IMR-90 (cell line): ENCODE results near the gene MPZL2. TPM values are rescaled to one million over a fixed set of nuclear protein-coding genes. Genes with fewer than 3 reads are reported as not detected.

Experiments used
- ATAC-seq: fragments of 200-7000 bp; cut with Tn5 transposase; 2 replicates; pipeline ENCODE4 v1.9.1; 2020; ENCODE audit warnings: low read depth, mild to moderate bottlenecking, moderate library complexity
- BruUV-seq: library from RNA; stranded (reverse); fragments of 400-500 nt; replicated peaks from 2 replicates; lab custom pipeline; 2021; lab: Mats Ljungman, UMichigan
- CTCF ChIA-PET: fragments of 300-600 bp; formaldehyde crosslinking; extraction: SDS; loops from one replicate; lab custom pipeline; 2021; ENCODE audit warnings: antibody characterized with exemption; lab: Yijun Ruan, JAX
- POLR2A ChIA-PET: fragments of 300-600 bp; sonication (Branson Sonifier 250); formaldehyde crosslinking; loops from one replicate; lab custom pipeline; 2022; ENCODE audit warnings: antibody characterized with exemption; ENCODE audit not compliant: unreplicated experiment; lab: Charles Lee
- DNase-seq: peaks from one replicate; pipeline ENCODE4 v3.0.0; 2013
- H2AFZ ChIP-seq: replicated peaks from 2 replicates; pipeline ENCODE3; 2013; ENCODE audit warnings: low read length, mild to moderate bottlenecking; ENCODE audit not compliant: poor library complexity
- H2AK5ac ChIP-seq: 2 replicates; pipeline ENCODE4 v1.6.1; 2013; ENCODE audit warnings: low read depth, low read length, inconsistent platforms
- H2AK9ac ChIP-seq: replicated peaks from 2 replicates; pipeline ENCODE3; 2013; ENCODE audit warnings: mild to moderate bottlenecking, low read depth, low read length, moderate library complexity; ENCODE audit not compliant: poor library complexity
- H2BK120ac ChIP-seq: 2 replicates; pipeline ENCODE4 v1.6.1; 2013; ENCODE audit warnings: low read depth, low read length, inconsistent platforms
- H2BK15ac ChIP-seq: 3 replicates; pipeline ENCODE4 v1.6.1; 2013; ENCODE audit warnings: low read depth, low read length, inconsistent platforms
- H2BK20ac ChIP-seq: 2 replicates; pipeline ENCODE4 v1.6.1; 2013; ENCODE audit warnings: low read depth, mild to moderate bottlenecking, inconsistent platforms, low read length, moderate library complexity
- H2BK5ac ChIP-seq: 2 replicates; pipeline ENCODE4 v1.6.1; 2013; ENCODE audit warnings: mild to moderate bottlenecking, low read depth, low read length, inconsistent platforms; ENCODE audit not compliant: poor library complexity, severe bottlenecking
- H3K14ac ChIP-seq: replicated peaks from 2 replicates; pipeline ENCODE4 v1.6.1; 2013; ENCODE audit warnings: low read depth, low read length, inconsistent platforms
- H3K18ac ChIP-seq: 2 replicates; pipeline ENCODE4 v1.6.1; 2013; ENCODE audit warnings: low read depth, low read length, control low read depth
- H3K23ac ChIP-seq: 2 replicates; pipeline ENCODE4 v1.6.1; 2013; ENCODE audit warnings: low read depth, low read length, inconsistent platforms
- H3K27ac ChIP-seq: 2 replicates; pipeline ENCODE4 v1.5.1; 2013; ENCODE audit warnings: mild to moderate bottlenecking, control low read depth, low read length; ENCODE audit not compliant: insufficient read depth
- H3K27me3 ChIP-seq: 2 replicates; pipeline ENCODE4 v1.6.1; 2013; ENCODE audit warnings: low read length; ENCODE audit not compliant: control insufficient read depth, insufficient read depth
- H3K36me3 ChIP-seq: 2 replicates; pipeline ENCODE4 v1.6.1; 2013; ENCODE audit warnings: low read length, mixed read lengths; ENCODE audit not compliant: control insufficient read depth, insufficient read depth
- H3K4ac ChIP-seq: 2 replicates; pipeline ENCODE4 v1.6.1; 2013; ENCODE audit warnings: low read depth, low read length, inconsistent platforms
- H3K4me1 ChIP-seq: 2 replicates; pipeline ENCODE4 v1.6.1; 2013; ENCODE audit warnings: low read length, mixed read lengths; ENCODE audit not compliant: control insufficient read depth, insufficient read depth
- H3K4me2 ChIP-seq: 2 replicates; pipeline ENCODE4 v1.6.1; 2013; ENCODE audit warnings: low read depth, mild to moderate bottlenecking, control low read depth, low read length, moderate library complexity
- H3K4me3 ChIP-seq: 2 replicates; pipeline ENCODE4 v1.5.1; 2013; ENCODE audit warnings: low read depth, mild to moderate bottlenecking, control low read depth, low read length, moderate library complexity; ENCODE audit not compliant: insufficient read depth
- H3K56ac ChIP-seq: 2 replicates; pipeline ENCODE4 v1.6.1; 2013; ENCODE audit warnings: low read length, inconsistent platforms; ENCODE audit not compliant: insufficient read depth; ENCODE audit errors: extremely low read depth
- H3K79me1 ChIP-seq, 2 experiments: 2 replicates each; pipeline ENCODE4 v1.6.1; 2013; ENCODE audit warnings: low read length in 2 of 2, inconsistent platforms in 1 of 2, low read depth in 1 of 2
- H3K9ac ChIP-seq: 2 replicates; pipeline ENCODE4 v1.6.1; 2013; ENCODE audit warnings: low read depth, low read length, control low read depth
- H3K9me1 ChIP-seq: 2 replicates; pipeline ENCODE4 v1.6.1; 2013; ENCODE audit warnings: low read length, inconsistent platforms; ENCODE audit not compliant: insufficient read depth
- H3K9me3 ChIP-seq: 2 replicates; pipeline ENCODE4 v1.6.1; 2013; ENCODE audit warnings: low read length; ENCODE audit not compliant: control insufficient read depth, insufficient read depth
- H4K20me1 ChIP-seq: 2 replicates; pipeline ENCODE4 v1.6.1; 2013; ENCODE audit warnings: low read length, inconsistent platforms; ENCODE audit not compliant: insufficient read depth
- H4K5ac ChIP-seq: 2 replicates; pipeline ENCODE4 v1.6.1; 2013; ENCODE audit warnings: mild to moderate bottlenecking, low read depth, low read length, control low read depth
- H4K8ac ChIP-seq, 2 experiments: 2 replicates each; pipeline ENCODE4 v1.6.1; 2013; ENCODE audit warnings: low read depth in 2 of 2, low read length in 2 of 2, control low read depth in 1 of 2, inconsistent platforms in 1 of 2
- H4K91ac ChIP-seq: 2 replicates; pipeline ENCODE4 v1.6.1; 2013; ENCODE audit warnings: low read depth, low read length, inconsistent platforms; ENCODE audit not compliant: insufficient read depth
- RCOR1 ChIP-seq: IDR thresholded peaks from 2 replicates; pipeline ENCODE4 v1.6.1; 2012; ENCODE audit warnings: mild to moderate bottlenecking, low read length, improper control_type of control experiment; ENCODE audit not compliant: insufficient replicate concordance
- RFX5 ChIP-seq: IDR thresholded peaks from 2 replicates; pipeline ENCODE4 v1.8.0; 2012; ENCODE audit warnings: low read depth, mild to moderate bottlenecking, low read length, moderate library complexity
- WGBS, 2 experiments: methylation state at CpG; one replicate each; pipeline versions ENCODE4 v1.1.5 to v1.1.7; 2013; ENCODE audit warnings: missing lambda C conversion rate in 2 of 2; ENCODE audit not compliant: insufficient read length in 1 of 2; ENCODE audit errors: extremely low coverage in 2 of 2; 5-methylcytosine and 5-hydroxymethylcytosine counted together
- dilution Hi-C: fragments of 300-500 bp; cut with HindIII; formaldehyde crosslinking; loops from one replicate; pipeline ENCODE4 v1.14.3; 2018; ENCODE audit warnings: low sequenced_read_pairs; ENCODE audit not compliant: unreplicated experiment
- in situ Hi-C: fragments of 300-500 bp; cut with MboI; formaldehyde crosslinking; loops from 3 replicates; pipeline ENCODE4 v1.14.3; 2019; ENCODE audit warnings: low sequenced_read_pairs, inconsistent platforms, mixed read lengths
- intact Hi-C: fragments of 100-400 bp; cut with micrococcal nuclease; formaldehyde crosslinking; loops from 2 replicates; pipeline ENCODE4 v1.10.0; 2022
- polyA plus RNA-seq, 3 experiments: library from polyadenylated mRNA; depleted of rRNA; stranded (reverse); fragments of >200 nt; gene quantifications; 2 replicates each; pipeline ENCODE4 v1.2.3, GENCODE V29; 2012; ENCODE audit warnings: low replicate concordance in 1 of 3
- total RNA-seq: library from RNA; depleted of rRNA; stranded (reverse); fragments of >200 nt; gene quantifications from 2 replicates; pipeline ENCODE4 v1.2.3, GENCODE V29; 2012

Gene MPZL2
- total and polyA plus RNA-seq, 2 of the 4 experiments (the other 2 are of a cell fraction), result not detected

GRCh38 chr11:118243993-118244762 lies 19.9 kb downstream of the MPZL2 start:
- H3K18ac ChIP-seq, result no peak overlapping the region
- H3K4me3 ChIP-seq, result no peak overlapping the region
- BruUV-seq, result no TSS peak
- H2AK5ac ChIP-seq, result no peak overlapping the region
- H3K27ac ChIP-seq, result no peak overlapping the region
- no peaks in the 10 kb centered on the region for H3K79me1 ChIP-seq
- H3K4me1 ChIP-seq, result no peaks in the 10 kb centered on the region
- 0 out of 2 replicates have a peak, but pooled peaks cover 2% of the 10 kb centered on the region for H3K27me3 ChIP-seq
- H3K14ac ChIP-seq, result no peak overlapping the region
- H2BK5ac ChIP-seq, result no peak overlapping the region
- no peak overlapping the region for H2BK120ac ChIP-seq
- H3K23ac ChIP-seq, result no peak overlapping the region
- H3K4me2 ChIP-seq, result no peak overlapping the region
- no peak overlapping the region for H3K4ac ChIP-seq
- in situ Hi-C loops, result no loop called here
- H2AK9ac ChIP-seq, result no peak overlapping the region
- ChIA-PET CTCF (no interaction called here), POLR2A (no interaction called here)
- H2AFZ ChIP-seq, result no peak overlapping the region
- ATAC-seq (no peak), DNase-seq (no peak)
- H3K9ac ChIP-seq, result no peak overlapping the region
- H3K56ac ChIP-seq, result no peak overlapping the region
- H3K36me3 ChIP-seq, result no peaks in the 10 kb centered on the region
- H4K5ac ChIP-seq, result no peak overlapping the region
- no peak overlapping the region for H2BK15ac ChIP-seq
- TF ChIP-seq RFX5 (no peak), RCOR1 (no peak)
- no peaks in the 10 kb centered on the region for H3K9me3 ChIP-seq
- H2BK20ac ChIP-seq, result no peak overlapping the region
- intact Hi-C loops, result no loop called here
- dilution Hi-C loops, result no loop called here
- no peaks in the 10 kb centered on the region for H3K9me1 ChIP-seq
- no peaks in the 10 kb centered on the region for H4K20me1 ChIP-seq
- WGBS, 2 experiments, result 40% methylated on average over 1 of the region's 3 CpGs; no CpG with 5 or more reads in 1 of the 2 experiments
- H4K8ac ChIP-seq, result no peak overlapping the region
- H4K91ac ChIP-seq, result no peak overlapping the region
